Suppressor macrophage (primary cell): ENCODE measurements around the gene OR6C1.
"Not testable (repeated sequence)": the region's sequence is repeated elsewhere in the genome, so short reads cannot be mapped to it uniquely, and the experiment has no call there.

Experiments used
- DNase-seq, 4 experiments: peaks; one replicate each; pipeline ENCODE4 v3.0.0-alpha.2; 2020 to 2022
- total RNA-seq, 17 experiments: gene quantifications; one replicate each; lab custom pipeline; 2026; ENCODE audit warnings: mixed read lengths in 6 of 17, inconsistent platforms in 3 of 17; lab: John Stamatoyannopoulos, UW

The OR6C1 gene
- total RNA-seq, result 0 to 0.77 (median 0) reads per million in 17 experiments

DNA sequence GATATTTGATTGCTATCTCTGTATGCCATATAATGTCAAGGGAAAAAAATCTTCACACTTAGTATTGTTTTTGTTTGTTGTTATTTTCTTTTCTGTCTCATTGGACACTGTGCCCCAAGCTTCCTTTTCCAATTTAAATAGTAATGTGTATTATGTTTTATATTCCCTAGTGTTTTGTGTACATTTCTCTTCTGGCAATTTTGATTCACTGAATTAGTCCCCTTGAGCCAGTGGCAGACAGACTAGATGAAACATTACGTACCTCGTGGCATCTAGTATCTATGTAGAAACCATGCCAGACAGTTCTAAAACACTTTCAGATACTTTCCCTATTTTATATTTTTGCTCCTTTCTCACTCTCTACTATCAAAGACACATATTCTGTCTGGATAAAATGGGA is at the start of gene OR6C1:
Gene OR6C1, plus strand, starts transcription at position 301 of the 400 bp plus-strand sequence. CDS start 6,257 bp downstream, outside the sequence.
- no peak for DNase-seq

DNA sequence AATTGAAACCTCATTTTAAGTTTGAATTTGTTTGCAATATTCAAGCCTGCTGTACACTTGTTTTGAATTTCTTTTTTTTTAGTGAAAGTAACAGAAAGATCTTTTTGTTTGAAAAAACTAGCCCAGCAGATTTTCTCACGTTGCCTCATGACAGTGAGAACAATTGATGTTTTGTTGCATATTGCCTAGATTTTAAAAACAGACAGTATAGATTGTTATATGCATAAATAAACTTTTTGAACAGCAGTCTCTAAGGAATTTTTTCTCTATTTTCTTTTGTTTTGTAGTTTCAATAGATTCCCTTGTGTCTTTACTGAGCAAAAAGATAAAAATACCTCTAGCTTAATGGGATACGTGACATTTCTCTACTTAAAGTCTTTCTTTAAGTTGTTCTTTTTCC is 33.2 kb upstream of the OR6C1 start:
- no peak for DNase-seq

GRCh38 chr12:55289999-55290398 is 24.1 kb upstream of the OR6C1 start:
- DNase-seq, result no peak

- DNase-seq, result no peak
Observed at GRCh38 chr12:55296469-55296868, 17.7 kb upstream of the OR6C1 start, which contains the start of gene OR6C6. Gene OR6C6, minus strand, starts transcription at chr12:55296569. Its CDS starts 1,337 bp downstream, at chr12:55295232.

GRCh38 chr12:55320201-55320600 is 6.1 kb downstream of the OR6C1 start:
- DNase-seq, result no peak

GRCh38 chr12:55325801-55326200 is 11.7 kb downstream of the OR6C1 start:
- DNase-seq, result not testable (repeated sequence)

- DNase-seq, result no peak
Observed at GRCh38 chr12:55330446-55330845, 16.3 kb downstream of the OR6C1 start, which contains the start of gene OR6C3. Gene OR6C3, plus strand, starts transcription at chr12:55330746. Its CDS starts 955 bp downstream, at chr12:55331701.

DNA sequence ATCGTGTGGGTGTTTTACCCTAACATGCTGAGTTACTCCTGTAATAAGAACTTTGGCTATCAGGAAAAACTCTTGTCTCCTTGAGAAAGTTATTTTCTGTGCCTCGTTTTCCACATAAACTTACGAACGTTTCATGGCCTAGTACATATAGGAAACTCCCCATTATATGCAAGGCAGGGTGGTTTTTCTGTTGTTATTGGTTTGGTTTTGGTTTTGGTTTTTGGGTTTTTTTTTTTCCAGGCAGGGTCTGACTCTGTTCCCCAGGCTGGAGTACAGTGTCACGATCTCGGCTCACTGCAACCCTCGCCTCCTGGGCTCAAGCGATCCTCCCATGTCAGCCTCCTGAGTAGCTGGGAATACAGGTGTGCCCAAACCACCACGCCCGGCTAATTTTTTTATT is 21.9 kb downstream of the OR6C1 start:
- DNase-seq, result no peak

DNA sequence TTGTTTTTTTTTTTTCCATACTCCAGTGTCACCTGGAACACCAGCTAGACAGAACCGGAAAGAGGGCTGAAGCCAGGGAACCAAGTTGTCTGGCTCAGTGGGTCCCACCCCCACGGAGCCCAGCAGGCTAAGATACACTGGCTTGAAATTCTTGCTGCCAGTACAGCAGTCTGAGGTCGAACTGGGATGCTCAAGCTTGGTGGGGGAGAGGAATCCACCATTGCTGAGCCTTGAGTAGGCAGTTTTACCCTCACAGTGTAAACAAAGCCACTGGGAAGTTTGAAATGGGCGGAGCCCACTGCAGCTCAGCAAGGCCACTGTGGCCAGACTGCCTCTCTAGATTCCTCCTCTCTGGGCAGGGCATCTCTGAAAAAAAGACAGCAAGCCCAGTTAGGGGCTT is 41.2 kb downstream of the OR6C1 start:
- not testable (repeated sequence) for DNase-seq

- DNase-seq, result no peak
Observed at GRCh38 chr12:55362675-55363074, 48.5 kb downstream of the OR6C1 start, which contains the start of gene OR6C75. Gene OR6C75, plus strand, starts transcription at chr12:55362975. Its CDS starts 2,136 bp downstream, at chr12:55365111.

DNA sequence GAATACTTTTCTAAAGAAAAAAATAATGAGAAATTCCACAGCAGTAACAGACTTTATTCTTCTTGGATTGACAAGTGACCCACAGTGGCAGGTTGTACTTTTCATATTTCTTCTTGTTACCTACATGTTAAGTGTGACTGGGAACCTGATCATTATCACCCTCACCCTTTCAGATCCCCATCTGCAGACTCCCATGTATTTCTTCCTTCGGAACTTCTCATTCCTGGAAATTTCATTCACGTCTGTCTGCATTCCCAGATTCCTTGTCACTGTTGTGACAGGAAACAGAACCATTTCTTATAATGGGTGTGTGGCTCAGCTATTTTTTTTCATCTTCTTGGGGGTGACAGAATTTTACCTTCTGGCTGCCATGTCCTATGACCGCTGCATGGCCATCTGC is 50.9 kb downstream of the OR6C1 start:
- no peak for DNase-seq
